K562 (cell line): ENCODE data around the gene UBE2L3. TPM values are rescaled to one million over a fixed set of nuclear protein-coding genes. Genes with fewer than 3 reads are reported as not detected.
A peak's percentile ranks its signal among the peaks of the same experiment; 100 is the strongest.

Experiments
- ATAC-seq: fragments of 200-7000 bp; cut with Tn5 transposase; 3 replicates; pipeline ENCODE4 v1.9.1; 2020; ENCODE audit warnings: moderate library complexity
- BruUV-seq: library from RNA; stranded (reverse); fragments of 400-500 nt; replicated peaks from 2 replicates; lab custom pipeline; 2021; lab: Mats Ljungman, UMichigan
- CTCF ChIA-PET: fragments of 300-600 bp; formaldehyde crosslinking; extraction: SDS; loops from one replicate; lab custom pipeline; 2021; ENCODE audit warnings: low intra/inter-chr PET ratio; lab: Yijun Ruan, JAX
- POLR2A ChIA-PET: fragments of 300-600, 350-650 bp; sonication (Branson Sonifier 250); formaldehyde crosslinking; extraction: SDS; loops from one replicate; lab custom pipeline; 2021; ENCODE audit warnings: antibody characterized with exemption, inconsistent platforms; lab: Yijun Ruan, JAX
- DNase-seq, 4 experiments: peaks; one replicate each; pipeline versions ENCODE4 v3.0.0 to v3.0.0-alpha.2; 2011 to 2018; ENCODE audit warnings: low spot score in 3 of 4, mixed read lengths in 3 of 4; ENCODE audit errors: extremely low read depth in 1 of 4
- FAIRE-seq: peaks from 2 replicates; lab custom pipeline; 2011; peaks lifted over from hg19 to GRCh38; lab: Jason Lieb, UNC
- H2AFZ ChIP-seq: 2 replicates; pipeline ENCODE4 v1.6.0; 2011; ENCODE audit warnings: low read depth, low read length, control low read depth, inconsistent platforms
- H3K27ac ChIP-seq: fragments of 200-600 bp; 3 replicates; pipeline ENCODE4 v1.8.0; 2011; ENCODE audit warnings: low read depth, mild to moderate bottlenecking, control low read depth, inconsistent platforms, low read length, moderate library complexity, mixed read lengths; ENCODE audit errors: extremely low read depth
- H3K27me3 ChIP-seq, 2 experiments: fragments of 300-600 bp in 1 of 2; 2 replicates in 1 of 2; 3 replicates in 1 of 2; pipeline versions ENCODE4 v1.6.0 to v1.8.0; 2011; ENCODE audit warnings: inconsistent platforms in 2 of 2, low read length in 2 of 2, mild to moderate bottlenecking in 1 of 2, mixed read lengths in 1 of 2, moderate library complexity in 1 of 2; ENCODE audit not compliant: control insufficient read depth in 2 of 2, insufficient read depth in 2 of 2
- H3K36me3 ChIP-seq: fragments of 300-600 bp; 3 replicates; pipeline ENCODE4 v1.8.0; 2011; ENCODE audit warnings: mild to moderate bottlenecking, low read length, inconsistent platforms; ENCODE audit not compliant: control insufficient read depth, insufficient read depth
- H3K4me1 ChIP-seq, 2 experiments: fragments of 200-600 bp in 1 of 2; replicated peaks in 1 of 2; 2 replicates in 1 of 2; 3 replicates in 1 of 2; pipeline versions ENCODE4 v1.5.1 to v1.8.0; 2011; ENCODE audit warnings: inconsistent platforms in 2 of 2, low read length in 2 of 2, mild to moderate bottlenecking in 1 of 2, mixed read lengths in 1 of 2, moderate library complexity in 1 of 2; ENCODE audit not compliant: control insufficient read depth in 2 of 2, insufficient read depth in 2 of 2
- H3K4me2 ChIP-seq: 2 replicates; pipeline ENCODE4 v1.6.1; 2011; ENCODE audit warnings: low read length, control low read depth, inconsistent platforms, mixed read lengths; ENCODE audit not compliant: insufficient read depth
- H3K4me3 ChIP-seq: fragments of 200-600 bp; sonication (generic), shearing (Covaris generic); 2 replicates; pipeline ENCODE4 v1.5.1; 2016; ENCODE audit warnings: control low read depth, inconsistent platforms
- H3K79me2 ChIP-seq: fragments of 200-600 bp; 3 replicates; pipeline ENCODE4 v1.8.0; 2011; ENCODE audit warnings: low read length, inconsistent platforms; ENCODE audit not compliant: control insufficient read depth, insufficient read depth
- H3K9ac ChIP-seq, 2 experiments: 2 replicates each; pipeline versions ENCODE4 v1.6.0 to v1.6.1; 2011; ENCODE audit warnings: low read depth in 2 of 2, low read length in 2 of 2, control low read depth in 1 of 2, inconsistent platforms in 1 of 2, mild to moderate bottlenecking in 1 of 2, mixed read lengths in 1 of 2; ENCODE audit not compliant: insufficient read depth in 1 of 2
- H3K9me1 ChIP-seq: one replicate; pipeline ENCODE4 v1.6.0; 2011; ENCODE audit warnings: inconsistent platforms, mild to moderate bottlenecking, low read length, moderate library complexity; ENCODE audit not compliant: control insufficient read depth, insufficient read depth
- H3K9me3 ChIP-seq: replicated peaks from 2 replicates; pipeline ENCODE4 v1.5.1; 2011; ENCODE audit warnings: low read depth, low read length, inconsistent platforms; ENCODE audit not compliant: control insufficient read depth, insufficient read depth
- H4K20me1 ChIP-seq: replicated peaks from 2 replicates; pipeline ENCODE4 v1.6.1; 2011; ENCODE audit warnings: low read length, inconsistent platforms, mixed read lengths; ENCODE audit not compliant: control insufficient read depth, insufficient read depth
- C11orf30 ChIP-seq: fragments of 450-650 bp; IDR thresholded peaks from 2 replicates; pipeline ENCODE4 v1.6.1; 2016; ENCODE audit warnings: low read depth, mild to moderate bottlenecking
- EP300 ChIP-seq: IDR thresholded peaks from 2 replicates; pipeline ENCODE4 v1.6.1; 2012; ENCODE audit warnings: low read length, improper control_type of control experiment
- KDM5B ChIP-seq: fragments of 200-600 bp; sonication (generic); IDR thresholded peaks from 2 replicates; pipeline ENCODE4 v1.6.1; 2012; ENCODE audit warnings: low read depth, mild to moderate bottlenecking, moderate library complexity, low read length, control low read depth, inconsistent platforms; ENCODE audit not compliant: insufficient replicate concordance
- TBP ChIP-seq: optimal IDR thresholded peaks from 2 replicates; pipeline ENCODE3; 2011; ENCODE audit warnings: low read depth, low read length, improper control_type of control experiment
- TSC22D4 ChIP-seq: fragments of 450-650 bp; IDR thresholded peaks from 2 replicates; pipeline ENCODE4 v1.6.1; 2016; ENCODE audit warnings: missing genetic modification characterization, missing biosample characterization, control low read depth
- XRCC5 ChIP-seq: fragments of 200-400 bp; formaldehyde crosslinking; IDR thresholded peaks from 2 replicates; pipeline ENCODE4 v1.6.1; 2017; ENCODE audit warnings: low read depth, mild to moderate bottlenecking, low read length
- ZC3H8 ChIP-seq: fragments of 450-650 bp; IDR thresholded peaks from 2 replicates; pipeline ENCODE4 v1.6.1; 2017
- ZNF133 ChIP-seq: fragments of 250-450 bp; sonication (Bioruptor Pico); IDR thresholded peaks from 2 replicates; pipeline ENCODE4 v1.4.0; 2020; ENCODE audit warnings: mild to moderate bottlenecking
- ZNF263 ChIP-seq: sonication (generic); formaldehyde crosslinking; IDR thresholded peaks from 2 replicates; pipeline ENCODE4 v1.8.0; 2022; ENCODE audit warnings: mild to moderate bottlenecking, missing genetic modification reagents, borderline replicate concordance
- ZNF436 ChIP-seq: fragments of 250-450, 450-650 bp; sonication (Bioruptor Pico); formaldehyde crosslinking; IDR thresholded peaks from 2 replicates; pipeline ENCODE4 v1.7.0; 2020; ENCODE audit warnings: mild to moderate bottlenecking
- ZNF586 ChIP-seq: fragments of 450-650 bp; formaldehyde crosslinking; conservative IDR thresholded peaks from 2 replicates; pipeline ENCODE4 v1.4.0; 2020; ENCODE audit warnings: mild to moderate bottlenecking, moderate library complexity
- ZNF764 ChIP-seq: fragments of 250-450 bp; sonication (Bioruptor Pico); IDR thresholded peaks from 2 replicates; pipeline ENCODE4 v1.4.0; 2020; ENCODE audit warnings: low read depth, mild to moderate bottlenecking, moderate library complexity
- ZNF785 ChIP-seq: fragments of 250-450 bp; sonication (Bioruptor Pico); IDR thresholded peaks from 2 replicates; pipeline ENCODE4 v1.4.0; 2020; ENCODE audit warnings: mild to moderate bottlenecking
- WGBS: fragments of 100-300 bp; shearing (Covaris generic); methylation state at CpG from one replicate; pipeline ENCODE4 v1.1.6; 2016; ENCODE audit warnings: low coverage, mixed read lengths; ENCODE audit not compliant: insufficient coverage; ENCODE audit errors: missing lambda C conversion rate; 5-methylcytosine and 5-hydroxymethylcytosine counted together
- in situ Hi-C: fragments of 300-500 bp; cut with MboI; formaldehyde crosslinking; loops from 4 replicates; pipeline ENCODE4 v1.15.0; 2018; ENCODE audit warnings: inconsistent platforms, mixed read lengths
- intact Hi-C: fragments of 100-400 bp; cut with micrococcal nuclease; formaldehyde crosslinking; loops from 2 replicates; pipeline ENCODE4 v1.14.2; 2022
- polyA plus RNA-seq, 8 experiments: library from polyadenylated mRNA; depleted of rRNA in 4 of 8; stranded (reverse) in 5 of 8; unstranded in 3 of 8; fragments of >200 nt; fragmentation: Nextera tagmentation in 2 of 8; fragmentation: Illumina TruSeq in 1 of 8; extraction: Ambion mirVana in 2 of 8; extraction: Trizol in 1 of 8; gene quantifications; 2 replicates each; pipeline versions ENCODE4 v1.2.1 to v1.2.3, GENCODE V29; 2011 to 2014; ENCODE audit warnings: inconsistent platforms in 1 of 8, missing spikeins in 1 of 8
- total RNA-seq, 7 experiments: library from RNA; depleted of rRNA in 6 of 7; stranded (reverse); fragments of >200 nt in 6 of 7; fragmentation: Illumina TruSeq in 2 of 7; extraction: Trizol in 2 of 7; gene quantifications; 2 replicates each; pipeline versions ENCODE4 v1.2.1 to v1.2.3, GENCODE V29; 2011 to 2021; ENCODE audit warnings: low replicate concordance in 1 of 7
- TF ChIP-seq, protein P1 (sequence below): fragments of 250-450 bp; sonication (Bioruptor Pico); IDR thresholded peaks from 2 replicates; pipeline ENCODE4 v1.8.0; 2022; ENCODE audit warnings: moderate library complexity, mild to moderate bottlenecking, inconsistent platforms
- TF ChIP-seq, protein P2 (sequence below): fragments of 450-650 bp; formaldehyde crosslinking; conservative IDR thresholded peaks from 2 replicates; pipeline ENCODE4 v1.4.0; 2022; ENCODE audit warnings: mild to moderate bottlenecking, missing genetic modification characterization
- TF ChIP-seq, protein P3 (sequence below), 2 experiments: IDR thresholded peaks; 2 replicates each; pipeline ENCODE4 v1.6.1; 2012; ENCODE audit warnings: improper control_type of control experiment in 2 of 2, low read depth in 2 of 2, low read length in 2 of 2, borderline replicate concordance in 1 of 2
- TF ChIP-seq, protein P4 (sequence below): sonication (generic); formaldehyde crosslinking; IDR thresholded peaks from 2 replicates; pipeline ENCODE4 v1.8.1; 2023; ENCODE audit warnings: mild to moderate bottlenecking, missing genetic modification reagents

UBE2L3 gene
- total and polyA plus RNA-seq, 9 of the 15 experiments (the other 6 are each of a cell fraction or from before 2014, with no cell fraction given): 215 to 625 (median 285) TPM

DNA sequence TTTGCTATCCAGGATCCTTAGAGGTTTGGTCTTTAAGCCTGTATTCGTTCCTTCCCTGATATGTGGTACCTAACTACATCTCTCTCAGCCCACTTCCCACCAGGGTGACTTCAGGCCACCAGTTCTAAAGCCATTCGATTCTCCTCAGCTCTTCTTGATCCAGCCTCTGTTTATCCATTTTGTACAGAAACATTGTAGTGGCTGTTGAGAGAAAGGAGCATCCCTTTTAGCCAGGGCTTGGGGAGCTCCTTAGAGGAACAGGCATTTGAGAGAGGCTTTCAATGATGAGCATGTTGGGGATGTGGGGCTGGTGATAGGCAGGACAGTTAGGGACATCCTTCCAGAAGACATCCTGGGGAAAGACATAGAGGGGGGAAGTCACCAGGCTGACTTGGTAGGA, 17.9 kb downstream of the UBE2L3 start:
- no peak overlapping the region for H3K27ac ChIP-seq
- H2AFZ ChIP-seq: no peak overlapping the region
- ATAC-seq (no peak), DNase-seq (no peak), FAIRE-seq (no peak)
- peaks cover 95% of the 10 kb centered on the region for H3K79me2 ChIP-seq
- H3K4me2 ChIP-seq: no peak overlapping the region
- peaks cover 59% of the 10 kb centered on the region for H3K36me3 ChIP-seq
- intact Hi-C loops: no loop called here
- no peak overlapping the region; a peak in 1 of 4 replicates for H3K9ac ChIP-seq
- ChIA-PET CTCF (no interaction called here), POLR2A (interaction anchor here (0.6 to 76.8 kb wide), 7 partner anchors 17 to 479 kb away, joined by 3 to 4622 read pairs (median 5); partner anchors contain the start of genes CCDC116, SDF2L1, UBE2L3 and YDJC)
- H4K20me1 ChIP-seq: peaks cover 62% of the 10 kb centered on the region
- WGBS: 53% methylated on average over 2 of the region's 2 CpGs
- in situ Hi-C loops: no loop called here
- no peaks in the 10 kb centered on the region for H3K9me3 ChIP-seq
- H3K4me3 ChIP-seq: no peak overlapping the region
- peaks cover 37 to 38% of the 10 kb centered on the region in 2 experiments for H3K4me1 ChIP-seq
- H3K27me3 ChIP-seq: no peaks in the 10 kb centered on the region
- BruUV-seq: TSS peak; percentile 12
- H3K9me1 ChIP-seq: peaks cover 30% of the 10 kb centered on the region
- TF ChIP-seq ZNF764 (CRISPR knock-in tag): 0 out of 2 replicates have a peak, but pooled peaks have one; percentile 6
- peak; percentile 3; the same call in 1 of the 2 replicates for TF ChIP-seq ZNF133
- TF ChIP-seq XRCC5: 0 out of 2 replicates have a peak, but pooled peaks have one; percentile 26
- TF ChIP-seq ZNF586 (CRISPR knock-in tag): no peak
- TF ChIP-seq, protein P1, sequence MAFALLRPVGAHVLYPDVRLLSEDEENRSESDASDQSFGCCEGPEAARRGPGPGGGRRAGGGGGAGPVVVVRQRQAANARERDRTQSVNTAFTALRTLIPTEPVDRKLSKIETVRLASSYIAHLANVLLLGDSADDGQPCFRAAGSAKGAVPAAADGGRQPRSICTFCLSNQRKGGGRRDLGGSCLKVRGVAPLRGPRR (CRISPR knock-in tag): 0 out of 2 replicates have a peak, but pooled peaks have one; percentile 27
- TF ChIP-seq, protein P2, sequence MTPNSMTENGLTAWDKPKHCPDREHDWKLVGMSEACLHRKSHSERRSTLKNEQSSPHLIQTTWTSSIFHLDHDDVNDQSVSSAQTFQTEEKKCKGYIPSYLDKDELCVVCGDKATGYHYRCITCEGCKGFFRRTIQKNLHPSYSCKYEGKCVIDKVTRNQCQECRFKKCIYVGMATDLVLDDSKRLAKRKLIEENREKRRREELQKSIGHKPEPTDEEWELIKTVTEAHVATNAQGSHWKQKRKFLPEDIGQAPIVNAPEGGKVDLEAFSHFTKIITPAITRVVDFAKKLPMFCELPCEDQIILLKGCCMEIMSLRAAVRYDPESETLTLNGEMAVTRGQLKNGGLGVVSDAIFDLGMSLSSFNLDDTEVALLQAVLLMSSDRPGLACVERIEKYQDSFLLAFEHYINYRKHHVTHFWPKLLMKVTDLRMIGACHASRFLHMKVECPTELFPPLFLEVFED: peak; percentile 48; the same call in 1 of the 2 replicates
- no peak for TF ChIP-seq TSC22D4 (tag)
- TF ChIP-seq EP300: 0 out of 2 replicates have a peak, but pooled peaks have one; percentile 16
- TF ChIP-seq C11orf30: no peak
- TF ChIP-seq ZC3H8: no peak
- TF ChIP-seq, protein P3, sequence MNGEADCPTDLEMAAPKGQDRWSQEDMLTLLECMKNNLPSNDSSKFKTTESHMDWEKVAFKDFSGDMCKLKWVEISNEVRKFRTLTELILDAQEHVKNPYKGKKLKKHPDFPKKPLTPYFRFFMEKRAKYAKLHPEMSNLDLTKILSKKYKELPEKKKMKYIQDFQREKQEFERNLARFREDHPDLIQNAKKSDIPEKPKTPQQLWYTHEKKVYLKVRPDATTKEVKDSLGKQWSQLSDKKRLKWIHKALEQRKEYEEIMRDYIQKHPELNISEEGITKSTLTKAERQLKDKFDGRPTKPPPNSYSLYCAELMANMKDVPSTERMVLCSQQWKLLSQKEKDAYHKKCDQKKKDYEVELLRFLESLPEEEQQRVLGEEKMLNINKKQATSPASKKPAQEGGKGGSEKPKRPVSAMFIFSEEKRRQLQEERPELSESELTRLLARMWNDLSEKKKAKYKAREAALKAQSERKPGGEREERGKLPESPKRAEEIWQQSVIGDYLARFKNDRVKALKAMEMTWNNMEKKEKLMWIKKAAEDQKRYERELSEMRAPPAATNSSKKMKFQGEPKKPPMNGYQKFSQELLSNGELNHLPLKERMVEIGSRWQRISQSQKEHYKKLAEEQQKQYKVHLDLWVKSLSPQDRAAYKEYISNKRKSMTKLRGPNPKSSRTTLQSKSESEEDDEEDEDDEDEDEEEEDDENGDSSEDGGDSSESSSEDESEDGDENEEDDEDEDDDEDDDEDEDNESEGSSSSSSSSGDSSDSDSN (IDR thresholded peaks at IDR 0.05; ENCODE audit: borderline replicate concordance in 1 of 2, low read depth in 2 of 2, low read length in 2 of 2): 0 out of 4 replicates have a peak, but pooled peaks of 1 of the 2 experiments have one; percentile 44
- peak; percentile 54 for TF ChIP-seq KDM5B
- peak; percentile 19 for TF ChIP-seq TBP
- peak; percentile 40; the same call in 1 of the 2 replicates for TF ChIP-seq ZNF436 (CRISPR knock-in tag)
- TF ChIP-seq ZNF263 (CRISPR knock-in tag): peak; percentile 7; the same call in 1 of the 2 replicates
- 0 out of 2 replicates have a peak, but pooled peaks have one; percentile 8 for TF ChIP-seq ZNF785
- TF ChIP-seq, protein P4, sequence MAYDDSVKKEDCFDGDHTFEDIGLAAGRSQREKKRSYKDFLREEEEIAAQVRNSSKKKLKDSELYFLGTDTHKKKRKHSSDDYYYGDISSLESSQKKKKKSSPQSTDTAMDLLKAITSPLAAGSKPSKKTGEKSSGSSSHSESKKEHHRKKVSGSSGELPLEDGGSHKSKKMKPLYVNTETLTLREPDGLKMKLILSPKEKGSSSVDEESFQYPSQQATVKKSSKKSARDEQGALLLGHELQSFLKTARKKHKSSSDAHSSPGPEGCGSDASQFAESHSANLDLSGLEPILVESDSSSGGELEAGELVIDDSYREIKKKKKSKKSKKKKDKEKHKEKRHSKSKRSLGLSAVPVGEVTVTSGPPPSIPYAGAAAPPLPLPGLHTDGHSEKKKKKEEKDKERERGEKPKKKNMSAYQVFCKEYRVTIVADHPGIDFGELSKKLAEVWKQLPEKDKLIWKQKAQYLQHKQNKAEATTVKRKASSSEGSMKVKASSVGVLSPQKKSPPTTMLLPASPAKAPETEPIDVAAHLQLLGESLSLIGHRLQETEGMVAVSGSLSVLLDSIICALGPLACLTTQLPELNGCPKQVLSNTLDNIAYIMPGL (CRISPR knock-in tag): peak; percentile 0; the same call in 1 of the 2 replicates
